Spleen (tissue), 7 donors: ENCODE results near the gene B3GALNT1.

Experiments used
- CTCF ChIP-seq, 11 experiments: fragments of 200-600 bp in 7 of 11; fragments of 450-650 bp in 4 of 11; sonication (generic) in 4 of 11; IDR thresholded peaks in 8 of 11; conservative IDR thresholded peaks in 3 of 11; 1 replicate in 7 of 11; 2 replicates in 4 of 11; pipeline versions ENCODE4 v1.4.0 to v1.8.0; 2016 to 2021; ENCODE audit warnings: antibody characterized with exemption in 11 of 11, inconsistent platforms in 4 of 11, mild to moderate bottlenecking in 1 of 11
- POLR2A ChIP-seq, 3 donors: fragments of 450-650 bp; IDR thresholded peaks; one replicate each; pipeline ENCODE4 v1.5.1; 2017; ENCODE audit warnings: antibody characterized with exemption in 3 of 3, mild to moderate bottlenecking in 1 of 3
- POLR2AphosphoS5 ChIP-seq, 3 donors: sonication (generic); formaldehyde crosslinking; IDR thresholded peaks; one replicate each; pipeline ENCODE4 v1.5.1; 2017; ENCODE audit warnings: antibody characterized with exemption in 3 of 3
- donor health status: DM: no; HTN: no; CAD: no; lungs with moderate emphysema.
- donor health status: DM: no; HTN: no; CAD: no.
- donor health status: DM: no; HTN: no; CAD: no.

DNA sequence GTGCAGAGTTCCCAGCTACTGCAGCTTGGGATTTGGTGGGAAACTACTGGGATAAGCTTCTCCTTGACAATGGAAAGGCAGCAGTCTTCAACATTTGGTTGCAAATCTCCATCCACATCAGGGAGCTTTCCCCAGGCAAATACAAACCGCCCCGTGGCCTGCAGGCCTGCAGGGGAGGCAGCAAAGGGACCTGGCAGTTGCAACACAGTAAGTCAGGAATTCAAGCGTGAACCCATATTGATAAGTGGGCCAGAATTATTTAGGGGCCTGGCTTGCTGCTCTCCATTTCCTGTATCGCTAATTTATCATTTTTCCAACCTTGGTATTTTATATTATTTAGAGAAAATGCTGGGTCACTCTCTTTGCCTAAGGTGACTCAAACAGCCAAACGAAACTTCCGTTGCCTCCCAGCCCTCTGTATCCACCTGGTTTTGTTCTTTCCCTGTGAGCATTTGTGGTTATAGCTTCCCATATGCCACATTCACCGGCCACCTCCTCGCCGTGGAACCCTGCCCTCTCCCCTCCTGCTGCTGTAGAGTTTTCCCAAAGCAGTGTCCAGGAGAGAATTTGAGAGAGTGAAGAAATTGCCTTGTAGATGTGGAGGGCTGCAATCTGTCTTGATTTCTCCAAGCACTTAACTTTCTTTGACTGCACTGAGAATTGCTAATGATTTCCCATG lies 34.8 kb downstream of the B3GALNT1 start:
- no peak for TF ChIP-seq POLR2A (IDR thresholded peaks at IDR 0.05)
- no peak for TF ChIP-seq CTCF (IDR thresholded peaks at IDR 0.05 in 8 of 11, conservative IDR thresholded peaks at IDR 0.05 in 3 of 11)
- no peak for TF ChIP-seq POLR2AphosphoS5 (IDR thresholded peaks at IDR 0.05)
